ENCODE measurements around the gene TXLNB.

DNA sequence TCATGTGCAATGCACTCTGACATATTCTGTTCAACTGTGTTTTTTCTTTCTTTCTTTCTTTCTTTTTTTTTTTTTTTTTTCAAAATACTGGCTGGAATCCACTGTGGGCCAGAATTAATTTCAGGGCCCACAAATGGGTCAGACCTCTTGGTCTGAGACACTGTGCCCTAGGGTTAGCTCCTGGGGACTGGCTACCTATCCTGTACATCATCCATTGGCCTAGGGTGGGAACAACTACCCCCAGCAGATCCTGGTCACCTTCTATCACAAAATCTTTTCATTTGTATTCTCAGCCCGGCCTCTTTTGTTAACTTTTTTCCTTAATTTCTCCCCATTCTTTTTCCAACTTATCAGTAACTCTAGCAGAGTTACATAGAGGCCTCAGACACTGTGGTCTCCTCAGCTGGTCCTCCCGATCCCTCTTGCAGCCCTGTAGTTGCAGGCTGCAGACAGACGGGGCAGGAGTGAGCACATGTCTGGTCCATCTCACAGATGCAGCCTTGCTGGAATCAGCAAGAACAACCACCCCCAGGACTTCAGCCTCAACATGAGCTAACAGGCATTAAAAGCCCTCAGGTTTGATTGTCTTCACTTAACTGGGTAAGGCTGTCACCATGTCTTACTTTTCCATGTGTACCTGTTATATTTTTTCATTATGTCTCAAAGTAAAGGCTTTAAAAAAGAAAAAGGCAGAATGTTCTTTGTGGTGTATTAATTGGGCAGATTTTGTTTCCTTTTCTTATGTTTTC lies 41.3 kb downstream of the TXLNB start:
- no peak for TF ChIP-seq POLR2A (IDR thresholded peaks at IDR 0.05; ENCODE audit: low read depth, low read length)
- no peak for TF ChIP-seq TAF1 (IDR thresholded peaks at IDR 0.05; ENCODE audit: low read depth, low read length)

All from GM12891 (cell line).